ENCODE measurements around the gene PI4KB.

DNA sequence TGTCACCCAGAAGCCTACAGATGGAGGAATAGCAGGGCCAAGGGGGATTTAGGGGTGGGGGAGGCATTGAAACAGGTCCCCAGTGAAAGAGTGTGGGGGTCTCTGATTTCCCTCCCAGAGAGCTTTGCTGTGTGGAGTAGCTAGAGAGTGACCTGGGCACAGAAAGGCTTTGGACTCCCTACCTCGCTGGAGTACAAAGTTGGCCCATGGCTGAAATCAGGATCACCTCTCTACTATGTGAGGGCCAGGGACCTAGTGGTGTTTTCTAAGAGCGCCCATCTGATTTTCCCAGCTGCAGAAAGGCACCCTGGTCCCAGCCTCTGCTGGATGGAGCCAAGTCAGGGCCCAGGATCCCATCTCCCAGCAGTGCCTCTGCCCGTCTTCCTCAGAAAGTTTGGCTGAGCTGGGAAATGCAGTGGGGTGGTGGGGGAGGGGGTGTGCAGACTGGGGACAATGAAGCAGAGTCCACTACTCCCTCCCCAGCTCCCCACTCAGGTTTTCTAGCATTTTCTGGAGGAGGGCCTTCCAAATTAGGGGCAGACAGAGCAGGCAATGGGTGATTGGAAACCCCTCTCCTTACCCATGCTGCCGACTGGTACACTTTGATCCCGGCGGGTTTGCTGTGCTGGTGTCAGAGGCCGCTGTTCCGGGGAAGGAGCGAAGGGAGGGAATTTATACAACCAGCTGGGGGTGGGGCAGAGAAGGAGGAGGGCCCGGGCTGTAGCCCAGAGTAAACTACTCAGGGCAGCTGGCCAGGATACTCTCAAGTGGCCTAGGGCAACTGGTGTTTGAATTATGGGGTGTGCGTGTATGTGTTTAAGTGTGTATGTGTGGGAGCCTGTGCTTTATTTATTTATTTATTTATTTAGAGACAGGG lies 45.1 kb upstream of the PI4KB start, which contains the start of gene SELENBP1:
- peak; percentile 68 for TF ChIP-seq POLR2AphosphoS5 (IDR thresholded peaks at IDR 0.05; ENCODE audit: borderline replicate concordance, low read depth, low read length)
- no peak for TF ChIP-seq EZH2 (IDR thresholded peaks at IDR 0.05)

Measured in SK-N-MC (cell line).